K562 (cell line): ENCODE data around the gene FGD6.

Experiments
- EZH2 ChIP-seq: IDR thresholded peaks from 2 replicates; pipeline ENCODE4 v1.6.1; 2012; ENCODE audit warnings: low read depth, mild to moderate bottlenecking, inconsistent platforms, low read length, borderline replicate concordance
- ZNF143 ChIP-seq: sonication (generic); formaldehyde crosslinking; IDR thresholded peaks from 2 replicates; pipeline ENCODE4 v1.9.0; 2022; ENCODE audit warnings: mild to moderate bottlenecking, missing genetic modification reagents

GRCh38 chr12:95231190-95231589, 13.9 kb upstream of the FGD6 start:
- TF ChIP-seq EZH2 (no peak), ZNF143 (CRISPR knock-in tag) (no peak)
